ENCODE results near the gene SLC27A2. TPM values are rescaled to one million over a fixed set of nuclear protein-coding genes. Genes with fewer than 3 reads are reported as not detected.
"Not testable (repeated sequence)": the region's sequence is repeated elsewhere in the genome, so short reads cannot be mapped to it uniquely, and the experiment has no call there.

SLC27A2 gene
- polyA plus RNA-seq, 3 donors, result 64.1 to 89.7 (median 67.2) TPM

DNA sequence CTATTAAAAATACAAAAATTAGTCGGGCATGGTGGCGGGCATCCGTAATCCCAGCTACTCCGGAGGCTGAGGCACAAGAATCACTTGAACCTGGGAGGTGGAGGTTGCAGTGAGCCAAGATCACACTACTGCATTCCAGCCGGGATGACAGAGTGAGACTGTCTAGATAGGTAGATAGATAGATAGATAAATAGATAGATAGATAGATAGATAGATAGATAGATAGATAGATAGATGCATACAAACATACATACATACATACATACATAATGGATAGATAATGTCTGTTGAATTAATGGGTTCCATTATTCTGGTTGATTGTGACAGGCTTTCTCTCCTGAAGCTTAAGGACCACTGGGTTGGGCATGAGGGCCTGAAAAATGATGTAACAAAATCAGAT is 6.8 kb downstream of the SLC27A2 start:
- not testable (repeated sequence) for DNase-seq (ENCODE audit: low read depth in 3 of 3, low spot score in 2 of 3)

DNA sequence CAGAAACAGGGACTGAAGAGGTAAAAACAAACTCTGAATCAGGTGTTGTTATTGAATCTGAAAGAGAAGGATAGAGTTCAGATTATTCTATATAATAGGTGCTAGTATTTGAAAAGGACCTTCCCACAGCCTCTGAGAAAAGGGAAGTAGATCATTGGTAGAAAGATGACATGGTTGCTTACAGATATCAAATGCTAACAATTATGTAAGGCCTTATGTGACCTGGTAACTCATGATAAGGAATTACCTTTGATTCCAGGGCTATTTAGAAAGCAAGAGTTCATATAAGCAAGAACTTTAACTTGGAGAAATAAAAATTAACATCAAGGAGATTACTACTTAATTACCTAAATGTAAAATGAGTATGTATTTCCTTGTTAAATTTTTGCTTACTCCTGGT is 7.6 kb downstream of the SLC27A2 start:
- DNase-seq (ENCODE audit: low read depth in 3 of 3, low spot score in 2 of 3), result no peak

DNA sequence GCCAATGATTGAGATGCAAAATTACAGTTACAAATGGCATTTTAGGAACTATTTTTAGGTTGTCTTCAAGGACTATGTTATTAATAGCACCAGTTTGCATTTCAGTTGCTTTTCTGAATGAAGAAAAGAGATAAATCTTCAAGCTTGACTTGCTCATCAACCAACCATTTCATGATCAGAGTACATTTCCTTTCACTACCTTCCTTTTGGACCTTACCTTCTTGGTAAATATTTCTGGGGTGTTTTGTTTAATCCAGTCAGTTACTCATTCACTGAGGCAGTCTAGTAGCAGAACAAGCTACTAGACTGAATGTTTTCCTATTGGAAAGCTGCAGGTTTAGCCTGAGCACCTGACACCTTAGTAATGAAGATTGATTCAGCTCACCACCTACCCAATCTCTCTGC is 8.2 kb downstream of the SLC27A2 start:
- DNase-seq (ENCODE audit: low read depth in 3 of 3, low spot score in 2 of 3), result no peak

DNA sequence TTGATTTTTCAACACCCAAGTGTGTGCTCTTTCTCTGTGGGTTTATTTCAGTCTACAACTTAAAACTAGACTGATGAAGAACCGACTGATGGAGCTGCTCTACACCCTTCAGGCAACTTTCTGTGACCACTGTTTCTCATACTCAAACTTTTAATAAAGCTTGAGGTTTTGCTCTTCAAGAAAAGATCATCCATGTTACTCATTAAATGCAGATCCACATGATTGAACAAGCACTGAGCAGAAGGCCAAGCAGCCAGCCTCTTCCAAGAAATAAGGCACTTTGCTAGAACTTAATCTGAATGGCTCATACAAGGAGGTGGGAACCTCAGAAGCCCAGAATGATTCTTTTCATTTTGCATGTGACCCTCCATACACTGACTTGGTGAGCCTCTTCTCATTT is 8.7 kb downstream of the SLC27A2 start:
- no peak for DNase-seq (ENCODE audit: low read depth in 3 of 3, low spot score in 2 of 3)

GRCh38 chr15:50192164-50192563 is 10.2 kb downstream of the SLC27A2 start:
- no peak for DNase-seq (ENCODE audit: low read depth in 3 of 3, low spot score in 2 of 3)

DNA sequence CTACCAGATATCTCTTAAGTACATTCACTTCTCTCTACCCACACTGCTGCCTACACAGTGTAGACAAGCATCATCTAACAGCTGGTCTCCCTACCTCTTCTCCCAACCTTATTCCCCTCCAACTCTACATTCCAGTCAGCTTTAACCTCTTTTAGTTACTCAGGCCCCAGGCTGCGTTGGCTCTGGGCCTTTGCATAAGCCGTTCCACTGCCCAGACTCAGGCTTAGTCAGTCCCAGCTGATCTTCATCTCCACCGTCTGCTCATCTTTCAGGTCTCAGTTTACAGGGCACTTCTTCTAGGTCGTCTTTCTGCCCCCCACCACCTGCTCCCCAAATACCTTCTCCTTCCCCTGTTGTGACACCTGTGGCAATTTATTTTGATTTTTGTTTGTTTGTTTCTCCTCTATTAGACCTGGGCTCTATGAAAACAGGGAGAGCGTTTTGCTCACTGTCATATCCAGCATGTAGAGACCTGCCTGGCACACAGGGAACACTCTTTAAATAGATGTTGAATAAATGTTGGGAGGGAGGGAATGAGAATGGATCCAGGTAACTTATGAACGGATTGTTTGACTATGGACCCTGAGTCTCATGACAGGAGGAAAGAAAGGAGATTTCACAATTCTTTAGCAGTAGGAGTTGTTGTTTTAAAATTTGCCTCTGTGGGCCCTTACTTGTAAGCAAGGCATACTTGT is 11.1 kb downstream of the SLC27A2 start:
- no peak for DNase-seq (ENCODE audit: low read depth in 3 of 3, low spot score in 2 of 3)

DNA sequence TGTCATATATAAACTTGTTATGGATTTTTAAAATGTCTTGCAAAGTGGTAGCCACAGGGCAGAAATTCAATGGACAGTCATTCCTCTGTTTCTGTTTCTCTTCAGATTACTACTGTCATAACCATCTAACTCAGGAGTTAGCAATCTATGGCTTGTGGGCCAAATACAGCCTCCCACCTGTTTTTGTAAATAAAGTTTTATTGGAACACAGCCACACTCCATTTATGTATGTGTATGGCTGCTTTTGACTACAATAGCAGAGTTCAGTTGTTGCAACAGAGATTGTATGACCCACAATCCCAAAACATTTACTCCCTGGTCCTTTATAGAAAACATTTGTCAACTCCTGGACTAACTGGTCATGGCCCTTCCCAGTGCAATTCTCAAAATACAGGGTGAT is 20.0 kb downstream of the SLC27A2 start:
- no peak for DNase-seq (ENCODE audit: low read depth in 3 of 3, low spot score in 2 of 3)

- DNase-seq (ENCODE audit: low read depth in 3 of 3, low spot score in 2 of 3), result no peak
Measured at GRCh38 chr15:50206020-50206419, 24.0 kb downstream of the SLC27A2 start.

- DNase-seq (ENCODE audit: low read depth in 3 of 3, low spot score in 2 of 3), result no peak
Measured at GRCh38 chr15:50209809-50210208, 27.8 kb downstream of the SLC27A2 start.

GRCh38 chr15:50210462-50211157 is 28.6 kb downstream of the SLC27A2 start:
- no peak for DNase-seq (ENCODE audit: low read depth in 3 of 3, low spot score in 2 of 3)

- DNase-seq (ENCODE audit: low read depth in 3 of 3, low spot score in 2 of 3), result no peak
Measured at GRCh38 chr15:50218291-50218690, 36.3 kb downstream of the SLC27A2 start.

GRCh38 chr15:50218691-50219090 is 36.7 kb downstream of the SLC27A2 start:
- no peak for DNase-seq (ENCODE audit: low read depth in 3 of 3, low spot score in 2 of 3)

DNA sequence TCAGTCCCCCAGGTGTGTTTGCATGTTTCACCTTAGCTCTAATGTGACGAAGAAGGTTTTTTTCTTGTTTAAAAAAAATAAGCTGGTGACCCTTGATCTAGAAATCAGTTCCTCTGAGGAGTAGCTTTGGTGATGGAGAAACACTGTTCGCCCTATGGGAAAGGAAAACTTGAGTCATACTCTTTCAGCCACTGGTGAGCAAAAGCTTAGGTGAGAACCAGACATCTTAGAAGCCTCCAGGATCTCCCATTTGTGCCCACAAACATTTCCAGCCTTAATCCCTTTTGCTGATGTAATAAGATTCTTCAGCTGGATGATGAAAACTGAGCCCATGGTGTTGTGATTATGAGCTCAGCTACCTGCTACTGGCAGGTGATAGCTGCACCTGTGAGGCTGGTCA is 37.8 kb downstream of the SLC27A2 start:
- no peak for DNase-seq (ENCODE audit: low read depth in 3 of 3, low spot score in 2 of 3)

DNA sequence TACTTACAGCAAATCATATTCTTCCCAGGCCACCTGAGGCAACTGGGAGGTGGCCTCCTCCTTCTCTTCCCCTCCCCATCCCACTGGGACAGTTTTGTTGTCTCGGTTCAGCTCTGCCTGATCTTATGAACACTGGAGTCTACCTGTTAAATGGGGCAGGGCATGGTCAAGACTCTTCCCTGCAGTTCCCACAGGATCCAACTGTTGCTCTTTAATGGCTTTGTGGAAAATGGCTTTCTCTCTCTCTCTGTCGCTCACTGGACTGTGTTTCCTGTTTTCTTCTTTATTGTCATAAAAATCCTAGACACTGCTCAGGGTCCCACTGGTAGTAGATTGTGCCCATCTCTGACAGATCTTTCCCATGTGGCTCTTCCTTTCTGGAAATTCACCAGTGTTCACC is 40.2 kb downstream of the SLC27A2 start:
- no peak for DNase-seq (ENCODE audit: low read depth in 3 of 3, low spot score in 2 of 3)

DNA sequence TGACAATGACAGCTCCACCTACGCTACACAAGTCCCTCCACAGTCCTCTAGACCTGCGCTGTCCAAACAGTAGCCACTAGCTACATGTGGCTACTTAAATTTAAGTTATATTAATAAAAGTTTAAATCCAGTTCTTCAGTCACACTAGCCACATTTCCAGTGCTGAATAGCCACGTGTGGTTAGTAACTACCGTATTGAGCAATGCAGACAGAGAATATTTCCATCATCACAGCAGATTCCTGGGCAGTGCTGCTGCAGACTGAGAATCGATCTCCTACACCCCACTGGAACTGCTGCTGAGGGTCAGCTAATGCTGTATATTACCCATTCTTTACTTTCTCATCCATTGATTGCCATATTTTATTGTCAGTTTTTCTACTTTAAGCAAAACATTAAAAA is 42.6 kb downstream of the SLC27A2 start:
- DNase-seq (ENCODE audit: low read depth in 3 of 3, low spot score in 2 of 3), result no peak

DNA sequence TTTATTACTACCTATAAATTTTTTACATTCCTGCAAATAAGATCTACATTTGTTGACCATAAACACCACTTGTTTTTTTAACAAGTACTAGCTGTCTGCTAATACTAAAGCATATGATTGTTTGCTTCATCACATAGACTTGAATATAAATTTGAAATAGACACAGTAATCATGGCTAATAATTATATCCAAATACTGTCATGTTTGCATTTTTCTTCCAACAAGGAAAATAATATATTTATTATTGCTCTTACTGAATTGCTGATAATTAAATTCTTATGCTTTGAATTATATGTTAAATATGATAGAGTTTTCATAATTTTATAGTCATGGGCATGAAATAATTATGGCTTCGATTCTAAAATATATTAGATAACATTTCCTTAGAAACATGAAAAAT is 43.1 kb downstream of the SLC27A2 start:
- no peak for DNase-seq (ENCODE audit: low read depth in 3 of 3, low spot score in 2 of 3)

GRCh38 chr15:50225938-50226337 is 43.9 kb downstream of the SLC27A2 start:
- DNase-seq (ENCODE audit: low read depth in 3 of 3, low spot score in 2 of 3), result no peak

- no peak for DNase-seq (ENCODE audit: low read depth in 3 of 3, low spot score in 2 of 3)
Measured at GRCh38 chr15:50227076-50227475, 45.1 kb downstream of the SLC27A2 start.

- DNase-seq (ENCODE audit: low read depth in 3 of 3, low spot score in 2 of 3), result no peak
Measured at GRCh38 chr15:50228866-50229265, 46.9 kb downstream of the SLC27A2 start.

DNA sequence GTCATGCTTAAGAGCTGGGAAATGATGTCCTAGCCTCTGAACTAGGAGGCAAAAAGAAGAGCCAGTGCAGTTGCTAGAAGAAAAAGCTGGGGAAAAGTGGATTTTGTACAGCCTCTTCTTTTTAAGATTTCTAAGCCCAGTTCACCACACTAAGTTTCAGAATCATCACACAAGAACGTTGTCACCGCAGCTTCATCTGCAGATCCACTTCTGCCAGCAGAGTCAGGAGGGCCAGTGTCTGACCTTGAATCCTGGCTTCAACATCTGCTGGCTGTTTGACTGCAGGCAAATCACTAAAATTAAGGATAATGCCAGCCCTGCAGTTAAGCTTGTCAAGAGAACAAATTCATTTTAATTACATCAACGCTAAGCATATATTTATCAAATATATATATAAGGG is 47.3 kb downstream of the SLC27A2 start:
- no peak for DNase-seq (ENCODE audit: low read depth in 3 of 3, low spot score in 2 of 3)

DNA sequence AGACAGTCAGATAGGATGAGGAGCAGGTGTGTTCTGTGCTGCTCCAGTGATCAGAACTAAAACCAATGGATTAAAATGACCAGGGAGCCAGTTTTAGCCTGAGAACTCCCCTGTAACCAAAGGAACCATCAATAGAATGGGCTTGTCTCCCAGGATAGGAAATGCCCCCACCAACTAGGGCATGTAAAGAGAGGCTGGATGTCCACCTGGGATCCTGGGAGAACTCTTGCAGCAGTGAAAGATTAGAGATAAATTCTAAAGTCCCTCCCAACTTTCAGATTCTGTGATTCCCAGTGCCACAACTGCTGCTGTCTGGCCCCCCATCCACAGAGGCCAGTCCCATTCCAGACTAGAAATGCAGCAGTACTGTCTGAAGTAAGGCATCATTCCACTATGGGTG is 49.8 kb downstream of the SLC27A2 start:
- no peak for DNase-seq (ENCODE audit: low read depth in 3 of 3, low spot score in 2 of 3)

GRCh38 chr15:50232791-50233190 is 50.8 kb downstream of the SLC27A2 start:
- DNase-seq (ENCODE audit: low read depth in 3 of 3, low spot score in 2 of 3), result no peak
